HG03469 (cell line): ENCODE data around the gene DNAAF9.

Experiments used
- ATAC-seq: cut with Tn5 transposase; IDR thresholded peaks from one replicate; pipeline ENCODE4 v1.9.1; 2021; ENCODE audit warnings: mild to moderate bottlenecking, moderate library complexity, moderate number of reproducible peaks; ENCODE audit not compliant: unreplicated experiment

DNAAF9 gene

GRCh38 chr20:3378138-3378537, 29.3 kb downstream of the DNAAF9 start:
- no peak for ATAC-seq

- no peak for ATAC-seq
These were observed 29.8 kb downstream of the DNAAF9 start for GRCh38 chr20:3377644-3378043.

- no peak for ATAC-seq
These were observed 33.2 kb downstream of the DNAAF9 start for GRCh38 chr20:3374296-3374695.

- no peak for ATAC-seq
These were observed 35.7 kb downstream of the DNAAF9 start for GRCh38 chr20:3371754-3372153.

- no peak for ATAC-seq
These were observed 40.4 kb downstream of the DNAAF9 start for GRCh38 chr20:3367089-3367488.

GRCh38 chr20:3364323-3365013, 43.0 kb downstream of the DNAAF9 start:
- ATAC-seq: no peak

- ATAC-seq: no peak
These were observed 46.7 kb downstream of the DNAAF9 start for GRCh38 chr20:3360752-3361151.

- ATAC-seq: no peak
These were observed 48.7 kb downstream of the DNAAF9 start for GRCh38 chr20:3358676-3359340.
